Amniotic epithelial cell (primary cell): ENCODE measurements around the gene TTF1.
A peak's percentile ranks its signal among the peaks of the same experiment; 100 is the strongest.

Experiments used
- DNase-seq: peaks from one replicate; pipeline ENCODE4 v3.0.0-alpha.2; 2010; ENCODE audit warnings: low read depth

The TTF1 gene

GRCh38 chr9:132364068-132364467 is 42.6 kb downstream of the TTF1 start:
- DNase-seq = no peak

GRCh38 chr9:132357764-132358163 is 48.9 kb downstream of the TTF1 start:
- DNase-seq = no peak

- DNase-seq = no peak
Observed at GRCh38 chr9:132356324-132356924, 50.2 kb downstream of the TTF1 start.

GRCh38 chr9:132354637-132355355 is 51.8 kb downstream of the TTF1 start, which contains the start of gene SETX:
SETX (minus strand) TSS chr9:132354986; CDS start chr9:132349428, 5,558 bp downstream.
- peak; percentile 94 for DNase-seq

GRCh38 chr9:132351404-132352045 is 55.1 kb downstream of the TTF1 start:
- DNase-seq = no peak

- DNase-seq = no peak
Observed at GRCh38 chr9:132350861-132351315, 55.8 kb downstream of the TTF1 start.

- DNase-seq = no peak
Observed at GRCh38 chr9:132348676-132349075, 58.0 kb downstream of the TTF1 start.

- no peak for DNase-seq
Observed at GRCh38 chr9:132346177-132346576, 60.5 kb downstream of the TTF1 start.

DNA sequence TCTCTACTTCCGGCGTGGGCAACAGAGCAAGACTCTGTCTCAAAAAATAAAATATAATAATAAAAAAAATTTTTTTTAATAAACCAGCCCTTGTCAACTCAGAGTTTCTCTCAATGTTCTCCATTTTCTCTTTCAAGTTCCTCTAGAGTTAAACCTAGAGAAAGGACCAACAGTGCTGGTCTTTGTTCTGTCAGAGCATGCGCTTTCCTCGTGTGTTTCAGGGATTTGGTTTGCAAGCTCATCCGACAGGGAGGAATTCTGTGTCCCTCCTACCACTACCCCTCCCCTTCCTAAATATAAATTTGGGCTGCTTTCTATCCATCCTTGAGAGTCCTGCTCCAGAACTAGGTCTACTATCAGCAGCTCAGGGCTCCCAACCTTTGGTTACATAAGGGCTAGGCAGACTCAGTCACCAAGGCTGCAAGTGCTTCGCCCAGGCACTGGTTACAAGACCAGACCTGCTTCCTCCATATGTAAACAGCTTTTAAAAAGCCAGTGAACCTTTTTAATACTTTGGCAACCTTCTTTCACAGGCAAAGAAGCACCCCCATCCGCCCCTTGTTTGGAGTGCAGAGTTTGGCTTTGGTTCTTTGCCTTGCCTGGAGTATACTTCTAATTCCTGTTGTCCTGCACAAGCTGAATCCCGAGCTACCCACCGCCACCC is 65.3 kb downstream of the TTF1 start:
- DNase-seq = no peak

DNA sequence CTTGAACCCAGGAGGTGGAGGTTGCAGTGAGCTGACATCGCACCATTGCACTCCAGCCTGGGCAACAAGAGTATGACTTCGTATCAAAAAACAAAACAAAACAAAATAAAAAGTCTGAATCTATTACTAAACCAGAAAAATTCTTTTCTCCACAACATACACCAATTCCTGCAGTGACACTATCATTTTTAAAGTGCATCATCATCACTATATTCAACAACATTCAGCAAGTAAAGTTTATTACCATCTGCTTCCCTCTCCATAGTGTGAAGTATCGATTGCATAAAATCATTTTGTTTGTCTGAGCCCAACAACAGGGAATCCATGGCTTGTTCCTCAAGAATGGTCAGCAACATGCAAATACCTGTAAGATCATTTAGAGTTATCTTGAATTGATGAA is 72.3 kb downstream of the TTF1 start:
- DNase-seq = no peak

- DNase-seq = no peak
Observed at GRCh38 chr9:132333556-132333955, 73.1 kb downstream of the TTF1 start.

DNA sequence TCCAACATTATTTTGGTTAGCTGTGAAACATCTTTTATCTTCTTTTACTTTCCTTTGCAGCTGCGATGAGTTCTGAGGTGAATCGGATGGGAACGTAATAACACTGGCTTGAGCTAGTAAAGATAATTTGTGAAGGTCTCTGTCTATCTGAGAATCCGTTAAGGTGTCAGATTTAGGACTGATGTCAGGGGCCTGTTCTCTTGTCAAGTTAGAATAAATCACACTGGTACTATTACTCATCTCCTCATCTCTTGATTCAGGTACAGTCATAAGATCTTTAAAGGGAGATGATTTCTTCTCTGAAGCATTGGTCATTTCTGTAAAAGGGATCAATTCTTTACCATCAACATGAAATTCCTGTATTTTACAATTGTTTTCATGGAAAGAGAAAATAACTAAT is 78.1 kb downstream of the TTF1 start:
- no peak for DNase-seq

DNA sequence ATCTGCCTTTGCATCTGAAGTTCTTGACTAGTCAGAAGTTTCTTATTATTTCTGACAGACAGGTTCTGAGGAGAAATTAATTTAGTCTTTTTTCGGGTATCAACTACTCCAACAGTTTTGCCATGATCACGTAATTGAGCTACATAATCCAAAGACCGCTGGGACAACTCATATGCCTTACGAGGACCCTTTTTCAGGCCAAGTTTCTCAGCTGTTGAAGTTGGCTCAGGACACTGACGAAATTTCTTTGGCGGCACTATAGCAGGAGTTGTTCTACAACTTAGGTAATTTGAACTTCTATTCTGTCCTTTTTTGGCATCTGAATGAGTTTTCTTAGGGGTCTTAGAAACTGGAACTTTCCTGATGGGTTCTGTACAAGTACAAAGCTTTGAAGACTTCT is 79.1 kb downstream of the TTF1 start:
- no peak for DNase-seq
